HUES48 (cell line): ENCODE results near the gene CCDC89.

ENCODE experiments used
- H3K27ac ChIP-seq: one replicate; pipeline ENCODE4 v1.7.0; 2013; ENCODE audit warnings: low read depth, low read length, inconsistent platforms
- H3K27me3 ChIP-seq: 2 replicates; pipeline ENCODE4 v1.6.1; 2013; ENCODE audit warnings: mild to moderate bottlenecking, low read length; ENCODE audit not compliant: control insufficient read depth, insufficient read depth
- H3K36me3 ChIP-seq: 2 replicates; pipeline ENCODE4 v1.6.1; 2013; ENCODE audit warnings: low read length; ENCODE audit not compliant: control insufficient read depth, insufficient read depth
- H3K4me1 ChIP-seq: 2 replicates; pipeline ENCODE4 v1.6.1; 2013; ENCODE audit warnings: mild to moderate bottlenecking, low read length; ENCODE audit not compliant: control insufficient read depth, insufficient read depth
- H3K4me3 ChIP-seq: 2 replicates; pipeline ENCODE4 v1.5.1; 2013; ENCODE audit warnings: mild to moderate bottlenecking, low read depth, low read length
- H3K9ac ChIP-seq: 2 replicates; pipeline ENCODE4 v1.6.1; 2013; ENCODE audit warnings: mild to moderate bottlenecking, low read depth, low read length, moderate library complexity
- H3K9me3 ChIP-seq: 2 replicates; pipeline ENCODE4 v1.6.1; 2013; ENCODE audit warnings: low read length; ENCODE audit not compliant: control insufficient read depth, insufficient read depth

The CCDC89 gene

GRCh38 chr11:85647604-85648299 lies 38.2 kb downstream of the CCDC89 start, which contains the start of gene TMEM126A:
TSS of gene TMEM126A (plus strand) at chr11:85647967. CDS start at chr11:85650256, 2,289 bp downstream.
- H3K27ac ChIP-seq: peak within 1 kb of the TSS; percentile 85
- H3K36me3 ChIP-seq: peaks cover 6% of the 10 kb centered on the region; the same call in 1 of the 2 replicates
- H3K27me3 ChIP-seq: no peaks in the 10 kb centered on the region
- H3K9me3 ChIP-seq: no peaks in the 10 kb centered on the region
- peak within 1 kb of the TSS; percentile 67 for H3K9ac ChIP-seq
- peak within 1 kb of the TSS; percentile 85 for H3K4me3 ChIP-seq
- H3K4me1 ChIP-seq: peaks cover 33% of the 10 kb centered on the region

DNA sequence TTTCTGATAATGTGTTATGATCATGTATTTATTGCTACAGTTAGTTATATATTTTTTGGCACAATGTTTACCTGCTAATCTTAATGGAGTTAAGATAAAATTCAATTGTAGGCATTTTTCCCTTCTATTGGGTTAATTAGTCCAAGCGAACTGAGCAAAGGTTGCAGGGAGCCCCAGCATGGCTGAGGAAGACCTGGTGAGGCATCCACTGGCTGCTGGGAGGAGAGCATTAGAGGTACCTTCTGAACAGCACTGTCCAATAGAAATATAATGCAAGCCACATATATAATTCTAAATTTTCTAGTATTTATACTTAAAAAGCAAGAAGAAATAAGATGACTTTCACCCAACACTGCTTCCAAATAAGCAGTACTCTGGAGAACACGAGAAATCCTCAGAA lies 38.9 kb downstream of the CCDC89 start:
- Histone ChIP-seq H3K4me3 (peak overlapping the region; percentile 85), H3K9me3 (no peaks in the 10 kb centered on the region), H3K27me3 (no peaks in the 10 kb centered on the region), H3K36me3 (0 out of 2 replicates have a peak, but pooled peaks cover 6% of the 10 kb centered on the region), H3K27ac (peak overlapping the region; percentile 85), H3K9ac (peak overlapping the region; percentile 67), H3K4me1 (peaks cover 33% of the 10 kb centered on the region)

DNA sequence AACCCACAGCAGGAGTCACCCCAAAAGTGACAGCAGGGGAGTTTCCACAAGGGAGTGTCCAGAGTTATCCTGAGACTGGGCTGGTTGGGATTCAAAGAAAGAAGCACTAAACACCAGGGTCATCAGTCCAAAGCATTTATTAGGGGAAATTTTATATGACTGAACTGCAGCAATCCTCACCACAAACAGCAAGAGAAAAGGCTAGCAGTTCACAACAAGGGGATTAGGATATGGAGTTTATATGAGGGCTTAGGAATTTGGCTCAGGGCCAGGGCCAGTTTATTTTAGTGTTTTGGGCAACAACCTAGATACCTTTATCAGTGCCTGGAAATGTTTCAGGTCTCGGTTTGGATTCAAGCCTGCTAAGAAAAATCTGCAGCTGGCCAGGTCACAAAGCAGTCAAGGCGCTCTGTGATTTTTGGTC lies 42.8 kb downstream of the CCDC89 start:
- Histone ChIP-seq H3K36me3 (no peaks in the 10 kb centered on the region), H3K9ac (no peak overlapping the region), H3K4me1 (peaks cover 15% of the 10 kb centered on the region), H3K27ac (no peak overlapping the region), H3K27me3 (no peaks in the 10 kb centered on the region), H3K9me3 (no peaks in the 10 kb centered on the region), H3K4me3 (no peak overlapping the region)

DNA sequence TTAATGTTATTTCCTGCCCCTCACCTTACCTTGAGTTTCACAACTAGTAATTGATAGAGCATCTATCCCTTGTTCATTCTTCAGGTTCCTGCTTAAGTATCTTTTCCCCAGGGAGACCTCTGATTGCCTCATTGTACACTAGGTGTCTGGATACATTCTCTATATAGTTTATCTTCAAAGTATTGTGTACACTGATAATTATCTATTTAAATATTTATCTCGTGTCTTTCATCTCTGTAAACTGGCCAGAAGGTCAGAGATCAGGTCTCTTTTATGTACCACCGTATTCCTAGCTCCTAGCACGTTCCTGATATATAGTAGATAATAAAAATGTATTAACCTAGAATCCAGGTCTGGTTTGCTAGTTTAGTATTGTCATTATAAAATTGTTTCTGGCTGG lies 51.2 kb downstream of the CCDC89 start:
- H3K9me3 ChIP-seq: no peaks in the 10 kb centered on the region
- H3K9ac ChIP-seq: no peak overlapping the region
- H3K4me1 ChIP-seq: peaks cover 3% of the 10 kb centered on the region; the same call in 1 of the 2 replicates
- no peak overlapping the region for H3K4me3 ChIP-seq
- H3K27ac ChIP-seq: no peak overlapping the region
- no peaks in the 10 kb centered on the region for H3K27me3 ChIP-seq
- peaks cover 61% of the 10 kb centered on the region for H3K36me3 ChIP-seq
